Mesodermal cell (in vitro differentiated cells): ENCODE data around the gene KCNJ4.

Source experiments
- H3K27ac ChIP-seq: 2 replicates; pipeline ENCODE4 v1.7.0; 2013; ENCODE audit warnings: mild to moderate bottlenecking, low read depth, low read length, moderate library complexity; ENCODE audit not compliant: severe bottlenecking
- H3K36me3 ChIP-seq: 2 replicates; pipeline ENCODE4 v1.7.1; 2013; ENCODE audit warnings: mild to moderate bottlenecking, low read length, moderate library complexity; ENCODE audit not compliant: control insufficient read depth, insufficient read depth
- H3K4me1 ChIP-seq: one replicate; pipeline ENCODE4 v1.7.1; 2013; ENCODE audit warnings: mild to moderate bottlenecking, low read length; ENCODE audit not compliant: insufficient read depth, control insufficient read depth, poor library complexity, severe bottlenecking
- H3K4me3 ChIP-seq: 2 replicates; pipeline ENCODE4 v1.7.0; 2013; ENCODE audit warnings: low read length, control low read depth, mild to moderate bottlenecking; ENCODE audit not compliant: insufficient read depth, poor library complexity, severe bottlenecking; ENCODE audit errors: extremely low read depth
- H3K9me3 ChIP-seq: 2 replicates; pipeline ENCODE4 v1.7.1; 2013; ENCODE audit warnings: mild to moderate bottlenecking, low read length, moderate library complexity; ENCODE audit not compliant: control insufficient read depth
- WGBS, 2 experiments: methylation state at CpG; one replicate each; pipeline ENCODE4 v1.1.5; 2013; ENCODE audit warnings: missing lambda C conversion rate in 2 of 2; ENCODE audit not compliant: insufficient coverage in 2 of 2; 5-methylcytosine and 5-hydroxymethylcytosine counted together

The KCNJ4 gene

DNA sequence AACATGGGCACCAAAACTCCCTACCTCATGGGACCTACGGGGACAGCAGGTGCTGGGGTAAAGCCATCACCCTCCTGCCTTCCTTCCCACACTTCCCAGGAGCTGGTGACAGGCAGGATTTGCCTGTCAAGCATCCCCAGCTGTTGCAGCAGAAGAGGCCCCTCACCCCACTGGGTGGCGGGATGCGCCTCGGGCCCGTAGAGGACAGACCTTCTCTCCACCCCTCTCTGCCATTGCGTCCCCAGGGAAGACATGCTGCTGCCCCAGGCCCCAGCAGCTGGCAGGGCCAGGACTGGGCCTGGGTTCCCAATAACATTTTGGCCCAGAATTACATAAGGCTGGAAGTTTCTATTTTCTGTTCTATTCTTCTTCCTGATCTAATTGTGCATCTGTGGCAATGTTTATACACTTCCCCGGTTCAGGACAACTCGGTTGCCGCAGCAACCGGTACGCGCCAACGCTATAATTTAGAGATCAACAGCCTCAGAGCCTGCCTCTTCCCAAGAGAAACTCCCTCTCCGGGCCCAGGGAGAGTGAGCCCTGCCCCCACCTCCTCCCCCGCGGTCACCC is 25.4 kb downstream of the KCNJ4 start:
- H3K4me1 ChIP-seq: no peaks in the 10 kb centered on the region
- H3K36me3 ChIP-seq: no peaks in the 10 kb centered on the region
- WGBS, 2 experiments: 87 to 92% methylated on average over 12 to 14 of the region's 16 CpGs
- H3K27ac ChIP-seq: no peak overlapping the region
- no peaks in the 10 kb centered on the region for H3K9me3 ChIP-seq
- H3K4me3 ChIP-seq: no peak overlapping the region

DNA sequence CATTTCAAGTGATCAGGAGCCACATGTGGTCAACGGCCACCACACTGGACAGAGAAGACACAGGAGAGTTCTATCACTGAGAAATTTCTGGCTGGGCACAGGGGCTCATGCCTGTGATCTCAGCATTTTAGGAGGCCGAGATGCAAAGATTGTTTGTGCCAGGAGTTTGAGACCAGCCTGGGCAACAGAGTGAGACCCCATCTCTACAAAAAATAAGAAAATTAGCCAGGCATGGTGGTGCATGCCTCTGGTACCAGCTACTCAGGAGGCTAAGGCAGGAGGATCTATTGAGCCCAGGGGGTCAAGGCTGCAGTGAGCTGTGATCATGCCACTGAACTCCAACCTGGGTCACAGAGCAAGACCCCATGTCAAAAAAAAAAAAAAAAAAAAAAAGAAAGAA is 26.3 kb downstream of the KCNJ4 start:
- H3K4me3 ChIP-seq: no peak overlapping the region
- H3K9me3 ChIP-seq: no peaks in the 10 kb centered on the region
- no peak overlapping the region for H3K27ac ChIP-seq
- no peaks in the 10 kb centered on the region for H3K36me3 ChIP-seq
- H3K4me1 ChIP-seq: no peaks in the 10 kb centered on the region
- WGBS, 2 experiments: 89 to 93% methylated on average over 2 of the region's 2 CpGs

DNA sequence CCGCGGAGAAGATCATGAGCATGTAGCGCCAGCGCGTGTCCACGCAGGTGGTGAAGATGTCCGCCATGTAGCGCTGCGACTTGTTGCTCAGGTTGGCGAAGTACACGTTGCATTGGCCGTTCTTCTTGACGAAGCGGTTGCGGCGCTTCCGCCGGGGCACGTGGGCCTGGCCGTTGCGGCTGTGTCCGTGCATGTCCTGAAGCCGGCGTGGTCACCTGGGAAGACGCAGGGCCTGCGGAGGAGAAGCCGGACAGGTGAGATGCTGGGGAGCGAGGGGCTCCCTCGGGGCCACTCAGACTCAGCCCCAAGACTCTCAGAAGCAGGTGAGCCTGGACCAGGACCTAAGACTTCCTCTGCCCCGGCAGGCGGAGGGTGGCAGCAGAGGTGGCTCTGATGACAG is 27.1 kb downstream of the KCNJ4 start:
- H3K4me3 ChIP-seq: no peak overlapping the region
- no peaks in the 10 kb centered on the region for H3K9me3 ChIP-seq
- no peaks in the 10 kb centered on the region for H3K36me3 ChIP-seq
- no peaks in the 10 kb centered on the region for H3K4me1 ChIP-seq
- no peak overlapping the region for H3K27ac ChIP-seq
- WGBS, 2 experiments: 96 to 97% methylated on average over 31 of the region's 31 CpGs

DNA sequence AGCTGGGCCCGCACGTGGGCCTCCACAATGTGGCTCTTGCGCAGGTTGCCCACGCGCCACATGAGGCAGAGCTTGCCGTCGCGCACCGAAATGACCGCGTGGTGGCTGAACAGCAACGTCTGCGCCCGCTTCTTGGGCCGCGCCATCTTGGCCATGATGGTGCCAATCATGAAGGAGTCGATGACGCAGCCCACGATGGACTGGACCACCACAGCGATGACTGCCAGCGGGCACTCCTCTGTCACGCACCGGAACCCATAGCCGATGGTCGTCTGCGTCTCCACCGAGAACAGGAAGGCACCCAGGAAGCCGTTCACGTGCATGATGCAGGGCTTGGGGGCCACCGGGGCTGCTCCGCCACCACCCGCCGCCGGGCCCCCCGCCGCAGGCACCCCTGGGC is 27.5 kb downstream of the KCNJ4 start:
- no peaks in the 10 kb centered on the region for H3K9me3 ChIP-seq
- no peaks in the 10 kb centered on the region for H3K4me1 ChIP-seq
- H3K36me3 ChIP-seq: no peaks in the 10 kb centered on the region
- no peak overlapping the region for H3K27ac ChIP-seq
- no peak overlapping the region for H3K4me3 ChIP-seq
- 96 to 97% methylated on average over 33 to 36 of the region's 36 CpGs for WGBS, 2 experiments

DNA sequence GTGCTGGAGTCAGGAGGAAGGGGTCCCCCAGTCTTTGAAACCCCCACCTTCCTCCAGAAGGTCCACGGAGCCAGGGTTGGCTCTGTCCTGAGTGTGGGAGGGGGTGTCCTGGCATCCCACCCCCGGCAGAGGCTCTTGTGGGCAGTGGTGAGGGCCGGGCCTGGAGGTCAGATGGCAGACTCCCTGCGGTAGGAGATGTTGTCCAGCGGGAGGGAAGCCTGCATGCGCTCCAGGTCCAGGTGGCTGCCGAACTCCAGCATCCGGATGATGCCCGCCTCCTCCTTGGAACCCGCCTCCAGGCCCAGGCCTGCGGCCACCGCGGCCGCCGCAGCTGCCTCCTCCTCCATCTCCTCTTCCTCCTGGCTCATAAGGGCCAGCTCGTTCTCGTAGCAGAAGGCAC is 28.4 kb downstream of the KCNJ4 start:
- H3K9me3 ChIP-seq: no peaks in the 10 kb centered on the region
- 94 to 98% methylated on average over 14 to 15 of the region's 17 CpGs for WGBS, 2 experiments
- no peak overlapping the region for H3K27ac ChIP-seq

DNA sequence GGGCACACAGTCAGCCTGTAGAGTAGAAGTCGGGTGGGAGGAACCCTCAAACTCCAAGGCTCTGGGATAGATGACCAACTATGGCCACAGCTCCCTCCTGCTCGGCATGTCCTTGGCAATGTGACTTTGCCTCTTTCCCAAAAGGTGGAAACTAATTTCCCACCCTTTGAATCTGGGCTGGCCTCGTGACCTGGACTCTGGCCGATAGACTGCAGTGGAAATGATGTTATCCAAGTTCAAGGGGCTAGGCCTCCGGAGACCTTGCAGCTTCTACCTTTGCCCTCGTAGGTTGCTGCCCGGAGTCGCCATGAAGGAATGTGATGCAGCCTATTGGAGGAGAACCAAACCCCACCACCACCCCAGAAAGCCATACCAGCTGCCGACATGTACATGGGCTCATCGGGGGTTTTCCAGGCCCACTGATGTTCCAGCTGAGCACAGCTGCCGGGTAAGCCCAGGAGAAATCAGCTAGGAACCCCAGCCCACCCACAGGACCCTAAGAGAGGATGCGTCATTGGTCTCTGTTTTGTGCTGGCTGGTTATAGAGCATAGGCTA is 30.4 kb downstream of the KCNJ4 start:
- no peak overlapping the region for H3K27ac ChIP-seq
- H3K4me3 ChIP-seq: no peak overlapping the region
- WGBS, 2 experiments: 80 to 81% methylated on average over 9 to 10 of the region's 12 CpGs
- no peaks in the 10 kb centered on the region for H3K36me3 ChIP-seq
- H3K9me3 ChIP-seq: no peaks in the 10 kb centered on the region
- no peaks in the 10 kb centered on the region for H3K4me1 ChIP-seq

More for the DNA sequence above, 28.4 kb downstream of the KCNJ4 start:
- no peaks in the 10 kb centered on the region for H3K36me3 ChIP-seq
- no peak overlapping the region for H3K4me3 ChIP-seq
- no peaks in the 10 kb centered on the region for H3K4me1 ChIP-seq

DNA sequence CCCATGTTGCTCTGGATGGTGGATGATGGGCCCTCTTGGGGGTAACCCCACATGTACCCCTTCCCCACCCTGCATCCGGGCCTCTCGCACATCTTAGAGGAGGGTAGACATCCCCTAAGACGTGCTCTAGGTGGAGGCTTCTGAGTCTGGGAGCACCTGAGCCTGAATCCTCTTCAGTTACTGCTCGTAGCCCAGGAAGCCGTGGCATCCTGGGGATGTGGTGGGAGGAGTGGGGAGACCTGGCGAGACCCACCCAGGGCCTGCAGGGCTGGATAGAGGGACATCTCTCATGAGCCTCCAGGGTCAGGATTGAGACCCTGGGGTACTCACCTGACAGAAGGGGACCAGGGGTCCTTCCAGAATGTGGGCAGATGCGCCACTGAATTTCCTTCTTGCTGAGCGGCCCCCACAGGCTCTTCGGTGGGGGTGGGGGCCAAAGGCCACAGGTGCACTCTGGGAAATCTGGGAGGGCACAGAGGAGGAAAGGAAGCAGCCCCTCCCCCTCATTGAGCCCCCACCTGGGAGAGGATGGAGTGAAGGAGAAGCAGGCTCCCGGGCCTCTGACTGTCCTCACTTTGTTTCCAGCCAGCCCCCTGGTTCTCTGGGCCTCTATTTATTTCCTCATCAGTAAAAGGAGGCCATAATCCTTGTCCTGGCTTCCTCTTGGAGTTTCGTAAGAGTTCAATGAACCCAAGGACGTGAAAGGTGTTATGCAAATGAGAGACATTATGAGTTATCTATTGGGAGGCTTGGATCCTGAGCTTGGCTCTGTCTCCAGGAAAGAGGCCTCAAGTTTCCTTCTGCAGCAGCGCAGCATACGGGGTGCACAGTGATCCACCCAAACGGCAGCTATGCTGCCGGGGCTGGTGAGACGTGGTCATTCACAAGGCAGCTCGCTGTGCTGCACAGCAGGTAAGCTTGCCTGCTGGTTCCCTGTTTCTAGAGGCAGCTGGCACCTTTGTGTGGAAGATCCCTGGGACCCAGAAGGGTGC is 31.2 kb downstream of the KCNJ4 start:
- no peak overlapping the region for H3K27ac ChIP-seq
- 87 to 91% methylated on average over 14 to 15 of the region's 18 CpGs for WGBS, 2 experiments

DNA sequence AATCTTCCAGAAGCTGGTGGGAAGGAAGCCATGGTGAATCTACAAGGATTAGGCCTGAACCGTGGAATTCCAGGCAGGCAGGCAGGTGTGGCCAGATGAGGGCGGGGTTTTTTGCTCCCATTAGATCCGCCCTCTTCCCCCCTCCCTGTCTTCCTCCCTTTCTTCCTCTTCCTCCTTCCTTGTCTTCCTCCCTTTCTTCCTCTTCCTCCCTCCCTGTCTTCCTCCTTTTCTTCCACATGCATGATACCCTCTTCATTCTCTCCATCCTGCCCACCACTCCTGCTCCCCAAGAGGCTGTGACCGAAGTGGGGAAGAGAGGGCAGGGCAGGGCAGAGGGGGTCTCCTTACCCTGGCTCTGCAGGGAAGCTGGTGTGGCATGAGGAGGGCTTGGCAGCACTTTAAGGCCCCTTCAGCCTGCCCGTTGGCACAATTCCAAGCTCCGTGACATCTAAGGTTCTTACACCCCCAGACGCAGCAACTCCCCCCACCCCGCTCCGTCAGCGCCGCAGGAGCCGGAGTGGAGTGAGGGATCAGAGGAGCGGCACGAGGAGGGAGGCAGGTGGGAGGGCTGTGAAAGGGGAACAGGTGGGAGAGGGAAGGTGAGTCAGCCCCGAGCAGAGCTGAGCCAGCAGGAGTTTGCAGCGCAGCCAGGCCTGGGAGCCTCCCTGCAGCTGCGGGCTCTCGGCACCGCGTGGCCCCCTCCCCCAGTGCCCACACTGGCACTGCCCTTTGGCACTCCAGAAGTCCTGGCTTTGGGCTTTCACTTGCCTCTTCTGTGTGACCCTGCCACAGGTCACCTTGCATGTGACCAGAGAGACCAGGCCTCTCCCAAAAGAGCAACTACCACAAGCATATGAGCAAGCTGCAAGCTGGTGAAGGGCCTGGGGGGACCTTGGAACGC is 32.1 kb downstream of the KCNJ4 start:
- H3K4me1 ChIP-seq: no peaks in the 10 kb centered on the region
- no peak overlapping the region for H3K27ac ChIP-seq
- no peaks in the 10 kb centered on the region for H3K9me3 ChIP-seq
- H3K4me3 ChIP-seq: no peak overlapping the region
- no peaks in the 10 kb centered on the region for H3K36me3 ChIP-seq
- 78 to 83% methylated on average over 16 to 20 of the region's 21 CpGs for WGBS, 2 experiments

More for the DNA sequence above, 31.2 kb downstream of the KCNJ4 start:
- Histone ChIP-seq H3K36me3 (no peaks in the 10 kb centered on the region), H3K9me3 (no peaks in the 10 kb centered on the region), H3K4me3 (no peak overlapping the region), H3K4me1 (no peaks in the 10 kb centered on the region)

DNA sequence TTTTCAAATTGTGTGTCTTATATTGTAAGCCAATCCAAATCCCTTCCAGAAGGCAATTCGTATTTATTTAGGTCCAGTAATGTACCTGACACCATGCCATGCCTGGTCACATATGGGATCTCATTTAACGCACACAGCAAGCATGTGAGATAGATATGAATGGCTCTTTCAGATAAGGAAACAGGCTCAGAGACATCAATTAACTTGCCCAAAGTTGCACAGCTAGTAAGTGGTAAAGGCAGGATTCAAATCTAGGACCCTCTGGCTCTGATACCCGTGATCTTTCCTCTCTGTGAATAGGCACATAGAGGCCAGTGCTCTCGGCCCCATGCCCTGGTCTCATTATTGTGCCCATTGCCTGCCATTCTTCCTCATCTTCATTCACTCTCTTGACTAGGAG is 34.3 kb downstream of the KCNJ4 start:
- H3K4me1 ChIP-seq: no peaks in the 10 kb centered on the region
- H3K9me3 ChIP-seq: no peaks in the 10 kb centered on the region
- H3K36me3 ChIP-seq: no peaks in the 10 kb centered on the region
- H3K4me3 ChIP-seq: no peak overlapping the region
- 88 to 92% methylated on average over 4 of the region's 4 CpGs for WGBS, 2 experiments
- H3K27ac ChIP-seq: no peak overlapping the region

DNA sequence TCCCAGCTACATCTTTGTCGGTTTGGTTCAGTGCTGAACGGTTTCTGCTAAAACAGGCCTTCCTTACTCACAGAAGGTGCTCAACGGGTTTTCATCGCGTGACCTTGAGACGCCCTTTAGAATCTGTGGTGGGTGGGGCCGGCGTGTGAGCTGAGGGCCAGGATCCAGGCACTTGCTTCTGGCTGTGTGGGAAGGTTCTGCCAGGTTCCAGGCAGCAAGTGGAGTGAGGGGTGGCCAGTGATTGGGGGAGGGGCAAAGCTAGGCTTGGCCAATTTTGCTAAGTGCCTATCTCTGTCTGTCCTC is 35.2 kb downstream of the KCNJ4 start:
- no peak overlapping the region for H3K27ac ChIP-seq
- no peak overlapping the region for H3K4me3 ChIP-seq
- H3K4me1 ChIP-seq: no peaks in the 10 kb centered on the region
- WGBS, 2 experiments: 85 to 86% methylated on average over 8 of the region's 8 CpGs
- no peaks in the 10 kb centered on the region for H3K9me3 ChIP-seq
- H3K36me3 ChIP-seq: no peaks in the 10 kb centered on the region
